Breast epithelium (tissue), 4 donors: ENCODE data around the gene SUCLG2. TPM values are rescaled to one million over a fixed set of nuclear protein-coding genes. Genes with fewer than 3 reads are reported as not detected.

Source experiments
- DNase-seq, 2 donors: peaks; one replicate each; pipeline ENCODE4 v3.0.0-alpha.2; 2019; ENCODE audit warnings: low spot score in 2 of 2
- H3K27ac ChIP-seq, 2 donors: fragments of 200-600 bp; sonication (generic) in 1 of 2; one replicate each; pipeline ENCODE4 v1.5.1; 2016 to 2019; ENCODE audit warnings: mild to moderate bottlenecking in 1 of 2
- H3K27me3 ChIP-seq, 2 donors: fragments of 200-600 bp; sonication (generic) in 1 of 2; one replicate each; pipeline versions ENCODE4 v1.5.1 to v1.6.0; 2017 to 2019; ENCODE audit warnings: control low read depth in 1 of 2, mild to moderate bottlenecking in 1 of 2
- H3K36me3 ChIP-seq: fragments of 200-600 bp; one replicate; pipeline ENCODE4 v1.5.1; 2019
- H3K4me1 ChIP-seq, 2 donors: fragments of 200-600 bp; sonication (generic); one replicate each; pipeline ENCODE4 v1.5.1; 2016 to 2019; ENCODE audit warnings: control low read depth in 1 of 2
- H3K4me3 ChIP-seq, 3 donors: fragments of 200-600 bp; sonication (generic); 1 replicate in 2 of 3; 2 replicates in 1 of 3; pipeline ENCODE4 v1.5.1; 2016 to 2019; ENCODE audit warnings: mild to moderate bottlenecking in 3 of 3, moderate library complexity in 2 of 3
- H3K9me3 ChIP-seq, 2 donors: fragments of 200-600 bp; sonication (generic) in 1 of 2; one replicate each; pipeline ENCODE4 v1.5.1; 2016 to 2019; ENCODE audit warnings: control low read depth in 1 of 2
- CTCF ChIP-seq, 3 donors: fragments of 450-650 bp; IDR thresholded peaks; one replicate each; pipeline ENCODE4 v1.5.1; 2016 to 2017; ENCODE audit warnings: antibody characterized with exemption in 3 of 3, mild to moderate bottlenecking in 3 of 3, moderate library complexity in 3 of 3
- POLR2A ChIP-seq: fragments of 450-650 bp; IDR thresholded peaks from one replicate; pipeline ENCODE4 v1.6.1; 2016; ENCODE audit warnings: antibody characterized with exemption, mild to moderate bottlenecking, moderate library complexity
- POLR2AphosphoS5 ChIP-seq, 3 donors: sonication (generic); formaldehyde crosslinking; IDR thresholded peaks; one replicate each; pipeline ENCODE4 v1.6.1; 2017; ENCODE audit warnings: antibody characterized with exemption in 3 of 3
- intact Hi-C: fragments of 100-400 bp; cut with DNase I; formaldehyde crosslinking; loops from one replicate; pipeline ENCODE4 v1.15.1; 2023; ENCODE audit warnings: low total_unique reads
- total RNA-seq, 3 donors: library from RNA; depleted of rRNA; stranded (reverse); fragments of >200 nt; gene quantifications; one replicate each; pipeline ENCODE4 v1.1.0, GENCODE V29; 2016

SUCLG2 gene
- total RNA-seq, 3 donors from 2014 or later: 45.9 to 58.1 (median 52.8) TPM

- DNase-seq: no peak
- TF ChIP-seq CTCF (IDR thresholded peaks at IDR 0.05) (no peak), POLR2A (no peak), POLR2AphosphoS5 (IDR thresholded peaks at IDR 0.05) (no peak)
- no peaks in the 10 kb centered on the region for H3K27me3 ChIP-seq
- intact Hi-C loops: no loop called here
- no peaks in the 10 kb centered on the region for H3K9me3 ChIP-seq
- H3K27ac ChIP-seq: no peak overlapping the region
- H3K4me3 ChIP-seq: no peak overlapping the region
- no peaks in the 10 kb centered on the region for H3K36me3 ChIP-seq
- H3K4me1 ChIP-seq: no peaks in the 10 kb centered on the region
These were observed 73.9 kb downstream of the SUCLG2 start for GRCh38 chr3:67580430-67581000.

- TF ChIP-seq POLR2AphosphoS5 (IDR thresholded peaks at IDR 0.05) (no peak), POLR2A (no peak), CTCF (IDR thresholded peaks at IDR 0.05) (no peak)
- Histone ChIP-seq H3K9me3 (no peaks in the 10 kb centered on the region), H3K27me3 (no peaks in the 10 kb centered on the region), H3K4me3 (no peak overlapping the region), H3K4me1 (no peaks in the 10 kb centered on the region), H3K27ac (no peak overlapping the region), H3K36me3 (no peaks in the 10 kb centered on the region)
- intact Hi-C loops: no loop called here
- DNase-seq: no peak
These were observed 76.0 kb downstream of the SUCLG2 start for GRCh38 chr3:67578416-67578815.

- H3K9me3 ChIP-seq: no peaks in the 10 kb centered on the region
- no peaks in the 10 kb centered on the region for H3K27me3 ChIP-seq
- DNase-seq: no peak
- H3K36me3 ChIP-seq: no peaks in the 10 kb centered on the region
- intact Hi-C loops: no loop called here
- H3K4me3 ChIP-seq: no peak overlapping the region
- H3K27ac ChIP-seq: no peak overlapping the region
- no peaks in the 10 kb centered on the region for H3K4me1 ChIP-seq
- TF ChIP-seq POLR2A: no peak
- TF ChIP-seq POLR2AphosphoS5 (IDR thresholded peaks at IDR 0.05): no peak
- TF ChIP-seq CTCF (IDR thresholded peaks at IDR 0.05): no peak
These were observed 78.0 kb downstream of the SUCLG2 start for GRCh38 chr3:67576441-67576840.

GRCh38 chr3:67569324-67569723 lies 85.1 kb downstream of the SUCLG2 start:
- intact Hi-C loops: no loop called here
- TF ChIP-seq CTCF (IDR thresholded peaks at IDR 0.05): no peak
- TF ChIP-seq POLR2A: no peak
- no peak for TF ChIP-seq POLR2AphosphoS5 (IDR thresholded peaks at IDR 0.05)
- H3K27ac ChIP-seq: no peak overlapping the region
- no peak for DNase-seq
- H3K27me3 ChIP-seq: no peaks in the 10 kb centered on the region
- no peaks in the 10 kb centered on the region for H3K36me3 ChIP-seq
- no peak overlapping the region for H3K4me3 ChIP-seq
- no peaks in the 10 kb centered on the region for H3K9me3 ChIP-seq
- no peaks in the 10 kb centered on the region for H3K4me1 ChIP-seq

GRCh38 chr3:67567893-67568292 lies 86.5 kb downstream of the SUCLG2 start:
- intact Hi-C loops: no loop called here
- Histone ChIP-seq H3K4me3 (no peak overlapping the region), H3K27ac (no peak overlapping the region), H3K27me3 (no peaks in the 10 kb centered on the region), H3K9me3 (no peaks in the 10 kb centered on the region), H3K4me1 (no peaks in the 10 kb centered on the region), H3K36me3 (no peaks in the 10 kb centered on the region)
- no peak for DNase-seq
- no peak for TF ChIP-seq POLR2AphosphoS5 (IDR thresholded peaks at IDR 0.05)
- TF ChIP-seq CTCF (IDR thresholded peaks at IDR 0.05): no peak
- TF ChIP-seq POLR2A: no peak
